ENCODE data around the gene JPH2. TPM values are rescaled to one million over a fixed set of nuclear protein-coding genes. Genes with fewer than 3 reads are reported as not detected.

Gene JPH2
- total and polyA plus RNA-seq, 2 of the 4 experiments (the other 2 are of a cell fraction), result 0.44 to 0.54 TPM

DNA sequence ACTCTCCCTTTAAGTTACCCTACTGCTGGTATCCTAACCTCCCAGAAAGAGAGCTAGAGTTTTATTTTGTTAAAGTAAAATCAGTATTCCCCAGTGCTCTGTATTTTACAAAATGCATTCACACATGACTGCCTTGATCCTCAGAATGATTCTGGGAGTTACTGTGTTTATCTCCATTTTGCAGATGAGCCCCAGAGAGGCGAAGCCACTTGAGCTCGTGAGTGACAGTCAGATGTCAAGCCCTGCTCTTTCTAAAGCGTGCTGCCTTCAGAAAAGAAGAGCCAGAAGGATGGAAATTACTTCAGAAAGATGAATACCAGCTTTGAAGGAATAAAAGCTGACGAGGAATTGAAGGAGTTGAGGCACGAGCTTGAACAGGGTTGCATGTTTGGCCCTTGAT, 37.6 kb upstream of the JPH2 start:
- Histone ChIP-seq H2AK9ac (replicated peaks; ENCODE audit: low read depth, low read length, poor library complexity) (no peak overlapping the region), H3K56ac (ENCODE audit: extremely low read depth, insufficient read depth, low read length) (no peak overlapping the region), H3K18ac (ENCODE audit: low read depth, low read length) (no peak overlapping the region), H4K5ac (ENCODE audit: low read depth, low read length) (no peak overlapping the region), H3K14ac (replicated peaks; ENCODE audit: low read depth, low read length) (no peak overlapping the region), H4K20me1 (ENCODE audit: insufficient read depth, low read length) (no peaks in the 10 kb centered on the region), H2BK20ac (ENCODE audit: low read depth, low read length) (no peak overlapping the region), H3K4ac (ENCODE audit: low read depth, low read length) (no peak overlapping the region), H3K4me3 (ENCODE audit: insufficient read depth, low read depth, low read length) (no peak overlapping the region), H3K27ac (ENCODE audit: insufficient read depth, low read length) (no peak overlapping the region), H4K8ac (ENCODE audit: low read depth in 2 of 2, low read length in 2 of 2) (no peak overlapping the region), H3K27me3 (ENCODE audit: control insufficient read depth, insufficient read depth, low read length) (no peaks in the 10 kb centered on the region; the same call in none of the 2 replicates), H3K36me3 (ENCODE audit: control insufficient read depth, insufficient read depth, low read length) (no peaks in the 10 kb centered on the region), H3K79me1 (ENCODE audit: low read depth in 1 of 2, low read length in 2 of 2) (no peaks in the 10 kb centered on the region), H2AK5ac (ENCODE audit: low read depth, low read length) (no peak overlapping the region), H3K9me1 (ENCODE audit: insufficient read depth, low read length) (no peaks in the 10 kb centered on the region), H3K9me3 (ENCODE audit: control insufficient read depth, insufficient read depth, low read length) (no peaks in the 10 kb centered on the region), H3K4me1 (ENCODE audit: control insufficient read depth, insufficient read depth, low read length) (no peaks in the 10 kb centered on the region), H3K4me2 (ENCODE audit: low read depth, low read length) (no peak overlapping the region), H4K91ac (ENCODE audit: insufficient read depth, low read depth, low read length) (no peak overlapping the region), H2AFZ (replicated peaks; ENCODE audit: low read length, poor library complexity) (no peak overlapping the region), H3K23ac (ENCODE audit: low read depth, low read length) (no peak overlapping the region), H2BK120ac (ENCODE audit: low read depth, low read length) (no peak overlapping the region), H2BK15ac (ENCODE audit: low read depth, low read length) (no peak overlapping the region), H2BK5ac (ENCODE audit: low read depth, low read length, poor library complexity, severe bottlenecking) (no peak overlapping the region), H3K9ac (ENCODE audit: low read depth, low read length) (no peak overlapping the region)
- in situ Hi-C loops (cut with MboI; ENCODE audit: low sequenced_read_pairs), result no loop called here
- POLR2A ChIA-PET (ENCODE audit: unreplicated experiment), result no interaction called here
- CTCF ChIA-PET, result interaction anchor here (1.3 to 2.0 kb wide), 2 partner anchors 9 to 87 kb away, joined by 4 read pairs; partner anchors contain the start of gene FITM2
- no peak for TF ChIP-seq MXI1 (IDR thresholded peaks at IDR 0.05; ENCODE audit: borderline replicate concordance, low read depth, low read length)
- no peak for TF ChIP-seq CHD1 (IDR thresholded peaks at IDR 0.05; ENCODE audit: low read depth, low read length)
- TF ChIP-seq POLR2A (IDR thresholded peaks at IDR 0.05; ENCODE audit: low read depth, low read length), result no peak
- TF ChIP-seq FOS (IDR thresholded peaks at IDR 0.05; ENCODE audit: low read depth, low read length), result no peak
- TF ChIP-seq NFE2L2 (IDR thresholded peaks at IDR 0.05; ENCODE audit: low read depth, low read length), result no peak
- TF ChIP-seq RFX5 (IDR thresholded peaks at IDR 0.05; ENCODE audit: low read depth, low read length), result no peak
- no peak for TF ChIP-seq SMC3 (IDR thresholded peaks at IDR 0.05; ENCODE audit: low read depth, low read length)
- TF ChIP-seq CTCF (conservative IDR thresholded peaks at IDR 0.05; ENCODE audit: low read depth, low read length), result no peak
- DNase-seq (no peak), ATAC-seq (ENCODE audit: low read depth) (no peak)
- dilution Hi-C loops (cut with HindIII; ENCODE audit: low sequenced_read_pairs, unreplicated experiment), result no loop called here
- intact Hi-C loops (cut with micrococcal nuclease), result no loop called here
- WGBS, 2 experiments (ENCODE audit: extremely low coverage in 2 of 2, insufficient read length in 1 of 2), result 44% methylated on average over 3 of the region's 5 CpGs; no CpG with 5 or more reads in 1 of the 2 experiments
- BruUV-seq (replicated peaks), result no TSS peak
